COLO829 (cell line): ENCODE data around the gene MUS81.

Experiments
- DNase-seq: peaks from one replicate; pipeline ENCODE4 v3.0.0; 2012; ENCODE audit warnings: low spot score

The MUS81 gene

GRCh38 chr11:65892661-65893317 lies 32.6 kb downstream of the MUS81 start:
- no peak for DNase-seq

GRCh38 chr11:65894034-65894591 lies 33.9 kb downstream of the MUS81 start:
- DNase-seq: no peak

- DNase-seq: no peak
These were observed 35.3 kb downstream of the MUS81 start for GRCh38 chr11:65895482-65895981.

- DNase-seq: no peak
These were observed 36.1 kb downstream of the MUS81 start for GRCh38 chr11:65896034-65896999.

DNA sequence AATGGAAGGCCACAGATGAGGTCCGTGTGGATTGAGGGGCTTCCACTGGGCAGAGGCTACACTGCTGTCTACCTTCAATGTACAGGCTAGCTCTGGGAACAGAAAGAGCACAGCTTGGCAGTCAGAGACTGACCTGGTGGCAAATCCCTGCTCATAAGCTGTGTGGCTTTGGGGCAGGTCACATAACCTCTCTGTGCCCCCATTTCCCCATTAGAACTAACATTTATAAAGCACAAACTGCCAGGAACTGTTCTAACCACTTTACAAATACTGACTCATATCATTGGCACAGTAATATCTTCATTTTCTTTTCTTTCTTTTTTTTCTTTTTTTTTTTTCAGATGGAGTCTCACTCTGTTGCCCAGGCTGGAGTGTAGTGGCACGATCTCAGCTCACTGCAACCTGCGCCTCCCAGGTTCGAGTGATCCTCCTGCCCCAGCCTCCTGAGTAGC lies 36.8 kb downstream of the MUS81 start:
- no peak for DNase-seq

DNA sequence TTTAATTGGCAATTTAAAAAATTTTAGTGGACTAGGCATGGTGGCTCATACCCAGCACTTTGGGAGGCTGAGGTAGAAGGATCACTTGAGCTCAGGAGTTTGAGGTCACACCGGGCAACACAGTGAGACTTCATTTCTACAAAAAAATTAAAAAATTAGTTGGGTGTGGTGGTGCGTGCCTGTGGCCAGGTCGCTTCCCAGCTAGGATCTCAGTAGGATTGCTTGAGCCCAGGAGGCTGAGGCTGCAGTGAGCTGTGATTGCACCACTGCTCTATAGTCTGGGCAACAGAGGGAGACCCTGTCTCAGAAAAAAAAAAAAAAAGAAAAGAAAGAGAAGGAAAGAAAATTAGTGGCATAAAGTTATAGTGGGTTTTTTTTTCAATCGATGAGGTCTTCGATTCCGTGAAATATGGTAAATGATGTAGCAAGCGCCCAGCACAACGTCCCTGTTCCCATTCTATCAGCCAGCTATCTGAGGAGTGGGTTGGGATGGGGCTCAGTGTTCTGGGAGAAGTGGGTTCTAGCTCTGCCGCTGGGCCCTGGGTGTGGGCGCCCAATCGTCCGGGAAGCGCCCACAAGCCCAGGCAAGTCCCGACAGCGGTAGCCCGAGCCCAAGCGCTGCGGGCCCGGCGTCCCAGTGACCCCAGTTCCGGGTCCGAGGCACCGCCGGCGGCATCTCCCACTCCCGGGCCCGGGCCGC lies 38.6 kb downstream of the MUS81 start:
- DNase-seq: no peak

DNA sequence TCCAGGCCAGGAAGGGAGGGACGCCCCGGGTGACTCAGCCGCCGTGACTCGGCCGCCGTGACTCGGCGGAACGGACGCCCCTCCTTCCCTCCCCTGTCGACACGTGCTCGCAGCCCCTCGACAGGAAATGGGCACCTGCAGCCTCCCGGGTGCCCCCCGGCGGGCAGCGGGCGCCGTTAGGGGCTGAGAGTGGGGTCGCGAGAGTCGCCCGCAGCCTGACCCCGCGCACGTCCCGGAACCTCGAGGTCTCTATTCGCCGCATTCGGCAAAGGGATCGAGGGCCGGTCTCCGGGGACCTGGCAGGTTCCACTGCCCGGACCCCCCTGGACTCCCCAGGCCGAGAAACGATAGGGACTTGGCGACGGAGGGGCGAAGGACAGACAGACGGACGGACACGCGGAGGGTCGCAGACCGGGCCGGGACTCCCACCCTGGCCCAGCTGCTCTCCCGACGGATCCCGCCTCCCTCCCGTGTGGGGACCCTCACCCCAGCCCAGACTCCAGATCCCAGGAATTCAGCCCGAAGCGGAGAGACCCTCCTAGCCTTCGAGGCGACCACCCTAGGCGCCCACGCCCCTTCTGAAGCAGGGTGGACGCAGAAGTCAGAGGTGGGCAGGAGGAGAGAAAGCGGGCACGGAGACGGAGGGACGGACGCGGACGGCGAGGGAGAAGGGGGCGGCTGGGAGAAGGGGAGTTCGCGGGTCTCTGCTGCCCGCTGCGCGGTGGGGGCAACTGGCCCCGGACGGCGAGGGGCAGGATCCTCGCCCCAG lies 39.3 kb downstream of the MUS81 start:
- no peak for DNase-seq

- DNase-seq: peak; percentile 77
These were observed 40.1 kb downstream of the MUS81 start, which contains the start of gene FOSL1 for GRCh38 chr11:65900125-65900898. Gene FOSL1, minus strand, starts transcription at chr11:65900388. Its CDS starts 49 bp downstream, at chr11:65900339.

- no peak for DNase-seq
These were observed 40.6 kb downstream of the MUS81 start for GRCh38 chr11:65900899-65901180.

GRCh38 chr11:65903068-65903481 lies 42.8 kb downstream of the MUS81 start:
- peak; percentile 87 for DNase-seq

DNA sequence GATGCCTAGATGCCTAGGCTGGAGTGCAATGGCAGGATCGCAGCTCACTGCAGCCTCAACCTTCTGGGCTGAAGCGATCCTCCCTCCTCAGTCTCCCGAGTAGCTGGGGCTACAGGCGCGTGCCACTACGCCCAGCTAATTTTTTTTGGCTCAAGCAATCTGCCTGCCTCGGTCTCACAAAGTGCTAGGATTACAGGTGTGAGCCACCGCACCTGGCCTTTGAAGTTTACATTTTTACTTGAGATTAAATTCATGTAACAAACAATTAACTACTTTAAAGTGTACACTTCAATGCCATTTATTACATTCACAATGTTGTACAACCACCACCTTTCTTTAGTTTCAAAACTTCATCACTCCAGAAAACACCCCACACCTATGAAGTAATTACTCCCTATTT lies 43.5 kb downstream of the MUS81 start:
- no peak for DNase-seq

DNA sequence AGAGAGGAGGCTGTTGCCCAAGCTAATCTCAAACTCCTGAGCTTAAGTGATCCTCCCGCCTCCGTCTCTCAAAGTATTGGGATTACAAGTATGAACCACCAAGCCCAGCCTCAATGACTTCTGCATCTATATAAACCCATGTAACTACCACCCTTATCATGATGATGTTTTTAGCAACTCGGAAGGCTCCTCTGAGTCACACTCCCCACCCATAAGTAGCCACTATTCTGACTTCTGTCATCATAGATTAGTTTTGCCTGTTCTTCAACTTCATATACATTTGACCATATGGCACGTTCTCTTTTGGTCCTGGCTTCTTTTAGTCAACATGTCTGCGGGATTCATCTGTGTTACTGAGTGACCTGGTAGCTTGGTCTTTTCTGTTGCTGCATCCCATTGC lies 46.4 kb downstream of the MUS81 start:
- no peak for DNase-seq

GRCh38 chr11:65907878-65908277 lies 47.6 kb downstream of the MUS81 start:
- no peak for DNase-seq

GRCh38 chr11:65911682-65912568 lies 51.7 kb downstream of the MUS81 start:
- DNase-seq: peak; percentile 90

DNA sequence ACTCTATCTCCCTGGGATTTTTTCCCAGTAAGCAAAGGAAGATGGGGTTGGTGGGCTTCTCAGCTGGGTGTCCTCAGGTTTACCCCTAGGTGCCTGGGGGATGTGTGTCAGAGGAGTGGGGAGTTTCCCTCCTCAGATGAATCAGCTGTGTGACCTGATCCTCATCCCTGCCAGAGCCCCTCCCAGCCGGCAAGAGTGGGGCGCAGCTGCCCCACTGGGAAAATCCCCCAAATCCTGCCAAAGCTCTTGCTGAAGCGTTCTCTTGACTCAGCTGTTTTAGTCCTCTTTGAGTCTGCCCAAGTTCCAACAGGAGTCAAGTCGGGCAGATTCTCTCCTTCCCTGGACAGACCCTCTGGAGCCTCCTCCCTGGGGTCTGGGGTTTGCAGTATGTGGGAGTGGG lies 52.6 kb downstream of the MUS81 start:
- DNase-seq: no peak

- no peak for DNase-seq
These were observed 55.0 kb downstream of the MUS81 start for GRCh38 chr11:65915101-65915820.

DNA sequence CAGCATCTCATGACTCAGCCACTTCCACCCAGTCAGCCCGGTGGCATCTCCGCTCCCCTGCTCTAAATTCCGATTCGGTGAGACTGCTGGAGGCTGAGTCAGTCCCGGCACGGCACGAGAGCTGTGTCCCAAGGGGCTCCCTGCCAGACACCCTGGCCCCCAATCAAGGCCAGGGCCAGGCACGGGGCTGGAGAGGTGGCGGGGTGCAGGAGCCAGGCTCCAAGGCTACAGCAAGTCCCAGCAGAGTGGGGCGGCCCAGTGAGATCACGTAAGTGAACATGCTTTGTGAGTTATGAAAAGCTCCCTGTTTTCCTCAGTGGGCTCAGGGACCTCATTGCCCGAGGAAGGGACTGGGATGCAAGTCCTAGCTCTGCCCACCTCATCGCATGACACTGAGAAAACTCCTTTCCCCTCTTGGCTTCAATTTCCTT lies 55.6 kb downstream of the MUS81 start:
- DNase-seq: peak; percentile 97
